HL-60 (cell line): Measurements from ENCODE around the gene ARFGEF2.

Experiments used
- POLR2AphosphoS5 ChIP-seq: IDR thresholded peaks from 2 replicates; pipeline ENCODE4 v1.6.1; 2012; ENCODE audit warnings: low read depth
- TF ChIP-seq, protein P1 (sequence below): IDR thresholded peaks from one replicate; pipeline ENCODE4 v1.5.1; 2011; ENCODE audit warnings: low read length, control low read depth, inconsistent platforms; ENCODE audit not compliant: insufficient read depth

DNA sequence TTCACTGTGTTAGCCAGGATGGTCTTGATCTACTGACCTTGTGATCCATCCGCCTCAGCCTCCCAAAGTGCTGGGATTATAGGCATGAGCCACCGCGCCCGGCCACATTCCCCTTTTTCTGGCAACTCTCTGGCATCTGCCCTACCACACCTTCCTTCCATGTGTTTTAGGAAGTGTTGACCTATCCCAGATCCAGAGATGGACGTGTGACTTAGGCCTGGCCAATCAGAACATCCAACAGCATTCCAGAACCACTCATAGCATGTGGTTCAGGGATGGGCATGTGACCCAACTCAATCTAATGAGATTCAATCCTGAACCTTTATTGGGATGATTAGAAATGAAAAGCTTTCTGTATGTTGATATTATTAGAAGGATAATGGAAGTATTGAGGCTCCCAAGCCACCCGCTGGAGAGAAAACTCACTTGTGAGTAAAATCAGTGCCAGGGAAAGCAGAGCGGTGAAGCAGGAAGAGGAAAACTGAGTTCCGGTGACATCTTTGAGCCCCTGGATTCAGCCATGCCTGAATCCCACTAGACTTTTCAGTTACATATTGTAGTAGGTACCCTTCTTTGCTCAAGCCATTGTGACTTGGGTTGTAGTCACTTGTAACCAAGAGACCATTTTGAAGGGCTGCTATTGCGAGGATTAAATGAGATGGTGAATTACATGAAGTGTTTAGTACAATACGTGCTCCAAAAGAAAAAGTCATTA lies 42.8 kb upstream of the ARFGEF2 start:
- TF ChIP-seq, protein P1, sequence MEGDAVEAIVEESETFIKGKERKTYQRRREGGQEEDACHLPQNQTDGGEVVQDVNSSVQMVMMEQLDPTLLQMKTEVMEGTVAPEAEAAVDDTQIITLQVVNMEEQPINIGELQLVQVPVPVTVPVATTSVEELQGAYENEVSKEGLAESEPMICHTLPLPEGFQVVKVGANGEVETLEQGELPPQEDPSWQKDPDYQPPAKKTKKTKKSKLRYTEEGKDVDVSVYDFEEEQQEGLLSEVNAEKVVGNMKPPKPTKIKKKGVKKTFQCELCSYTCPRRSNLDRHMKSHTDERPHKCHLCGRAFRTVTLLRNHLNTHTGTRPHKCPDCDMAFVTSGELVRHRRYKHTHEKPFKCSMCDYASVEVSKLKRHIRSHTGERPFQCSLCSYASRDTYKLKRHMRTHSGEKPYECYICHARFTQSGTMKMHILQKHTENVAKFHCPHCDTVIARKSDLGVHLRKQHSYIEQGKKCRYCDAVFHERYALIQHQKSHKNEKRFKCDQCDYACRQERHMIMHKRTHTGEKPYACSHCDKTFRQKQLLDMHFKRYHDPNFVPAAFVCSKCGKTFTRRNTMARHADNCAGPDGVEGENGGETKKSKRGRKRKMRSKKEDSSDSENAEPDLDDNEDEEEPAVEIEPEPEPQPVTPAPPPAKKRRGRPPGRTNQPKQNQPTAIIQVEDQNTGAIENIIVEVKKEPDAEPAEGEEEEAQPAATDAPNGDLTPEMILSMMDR, result no peak
- no peak for TF ChIP-seq POLR2AphosphoS5
